ENCODE results near the gene SEC22A. TPM values are rescaled to one million over a fixed set of nuclear protein-coding genes. Genes with fewer than 3 reads are reported as not detected.
A peak's percentile ranks its signal among the peaks of the same experiment; 100 is the strongest.

Gene SEC22A
- total RNA-seq, 1 donor, result 18.6 TPM

GRCh38 chr3:123286308-123287023 lies 84.7 kb downstream of the SEC22A start:
- peak in 2 of 3 donors; percentile 48 to 78 for DNase-seq (ENCODE audit: low read depth in 2 of 3, low spot score in 2 of 3)

DNA sequence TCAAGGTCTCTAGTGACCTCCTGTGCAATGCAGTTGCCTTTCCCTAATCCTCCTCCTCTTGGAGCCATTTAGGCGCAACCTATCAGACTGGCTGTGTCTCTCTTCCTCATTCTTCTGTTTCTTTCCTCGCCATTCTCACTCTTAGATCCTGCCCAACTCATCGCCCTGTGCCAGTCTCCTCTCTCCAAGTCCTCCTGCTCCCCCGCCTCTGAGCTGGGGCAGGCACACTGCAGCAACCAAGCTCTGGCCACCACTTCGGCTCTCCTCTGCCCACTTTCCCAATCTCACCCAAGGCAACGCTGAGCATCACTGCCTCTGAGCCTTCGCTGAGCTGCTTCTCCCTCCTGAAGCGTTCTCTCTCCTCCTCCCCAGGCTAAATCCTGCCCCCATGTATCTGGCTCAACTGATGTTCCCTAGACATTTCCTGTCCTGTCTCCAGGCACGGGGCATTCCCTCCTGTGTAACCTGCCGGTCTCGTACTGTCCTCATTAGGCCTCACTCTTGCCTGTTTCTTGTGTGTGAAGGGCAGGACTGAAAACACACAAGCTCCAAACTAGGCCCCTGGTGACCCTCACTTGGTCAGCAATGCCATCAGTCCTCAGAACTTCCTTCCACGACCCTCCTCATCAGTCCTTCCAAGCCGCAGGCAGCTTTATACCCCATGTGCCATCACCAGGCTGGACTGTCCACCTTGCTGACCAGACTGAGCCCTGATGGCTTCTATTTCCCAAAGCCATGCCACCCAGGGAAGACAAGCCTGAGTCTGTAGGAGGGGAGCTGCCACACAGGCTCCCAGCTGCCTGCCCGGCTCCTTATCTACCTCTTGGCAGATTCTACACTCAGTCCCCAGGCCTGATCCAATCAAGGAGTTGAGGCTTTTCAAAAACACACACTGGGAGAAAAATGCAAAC lies 85.6 kb downstream of the SEC22A start:
- no peak for DNase-seq (ENCODE audit: low read depth in 2 of 3, low spot score in 2 of 3)

GRCh38 chr3:123287962-123288302 lies 86.2 kb downstream of the SEC22A start:
- no peak for DNase-seq (ENCODE audit: low read depth in 2 of 3, low spot score in 2 of 3)

DNA sequence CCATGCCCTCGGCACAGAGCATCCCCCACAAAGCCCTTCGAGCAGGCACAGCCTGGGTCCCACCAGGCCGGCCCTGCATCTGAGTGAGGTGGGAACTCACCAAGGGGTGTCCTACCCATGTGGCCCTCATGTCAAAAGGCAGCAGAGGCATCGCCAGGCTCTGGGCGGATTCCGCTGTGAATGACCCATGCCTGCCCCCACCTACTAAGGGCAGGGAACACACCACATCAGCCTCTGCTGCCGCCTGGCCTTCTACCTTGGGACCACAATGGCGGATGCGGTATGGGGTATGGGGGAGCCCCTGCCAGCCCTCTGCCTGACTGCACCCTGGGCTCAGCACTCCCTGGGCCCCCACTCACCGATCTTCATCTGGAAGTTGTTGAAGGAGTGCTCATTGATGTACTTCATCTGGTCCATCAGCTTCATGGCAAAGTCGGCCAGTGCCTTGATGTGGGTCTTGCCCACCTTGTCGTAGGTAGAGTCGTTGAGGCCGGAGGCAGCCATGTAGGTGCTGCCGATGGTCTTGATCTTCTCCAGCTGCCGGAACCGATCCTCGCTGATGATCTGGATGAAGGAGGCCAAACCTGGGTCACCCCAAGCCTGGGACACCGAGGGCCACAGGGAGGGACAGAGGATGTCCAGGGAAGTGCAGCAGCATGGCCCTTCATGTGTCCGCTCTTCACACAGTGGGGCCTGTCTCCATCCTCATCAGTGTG lies 87.8 kb downstream of the SEC22A start:
- DNase-seq (ENCODE audit: low read depth in 2 of 3, low spot score in 2 of 3), result no peak

- DNase-seq (ENCODE audit: low read depth in 2 of 3, low spot score in 2 of 3), result no peak
Measured at GRCh38 chr3:123290107-123290930, 88.6 kb downstream of the SEC22A start.

- no peak for DNase-seq (ENCODE audit: low read depth in 2 of 3, low spot score in 2 of 3)
Measured at GRCh38 chr3:123290962-123291361, 89.2 kb downstream of the SEC22A start.

- DNase-seq (ENCODE audit: low read depth in 2 of 3, low spot score in 2 of 3), result no peak
Measured at GRCh38 chr3:123291404-123291803, 89.7 kb downstream of the SEC22A start.

DNA sequence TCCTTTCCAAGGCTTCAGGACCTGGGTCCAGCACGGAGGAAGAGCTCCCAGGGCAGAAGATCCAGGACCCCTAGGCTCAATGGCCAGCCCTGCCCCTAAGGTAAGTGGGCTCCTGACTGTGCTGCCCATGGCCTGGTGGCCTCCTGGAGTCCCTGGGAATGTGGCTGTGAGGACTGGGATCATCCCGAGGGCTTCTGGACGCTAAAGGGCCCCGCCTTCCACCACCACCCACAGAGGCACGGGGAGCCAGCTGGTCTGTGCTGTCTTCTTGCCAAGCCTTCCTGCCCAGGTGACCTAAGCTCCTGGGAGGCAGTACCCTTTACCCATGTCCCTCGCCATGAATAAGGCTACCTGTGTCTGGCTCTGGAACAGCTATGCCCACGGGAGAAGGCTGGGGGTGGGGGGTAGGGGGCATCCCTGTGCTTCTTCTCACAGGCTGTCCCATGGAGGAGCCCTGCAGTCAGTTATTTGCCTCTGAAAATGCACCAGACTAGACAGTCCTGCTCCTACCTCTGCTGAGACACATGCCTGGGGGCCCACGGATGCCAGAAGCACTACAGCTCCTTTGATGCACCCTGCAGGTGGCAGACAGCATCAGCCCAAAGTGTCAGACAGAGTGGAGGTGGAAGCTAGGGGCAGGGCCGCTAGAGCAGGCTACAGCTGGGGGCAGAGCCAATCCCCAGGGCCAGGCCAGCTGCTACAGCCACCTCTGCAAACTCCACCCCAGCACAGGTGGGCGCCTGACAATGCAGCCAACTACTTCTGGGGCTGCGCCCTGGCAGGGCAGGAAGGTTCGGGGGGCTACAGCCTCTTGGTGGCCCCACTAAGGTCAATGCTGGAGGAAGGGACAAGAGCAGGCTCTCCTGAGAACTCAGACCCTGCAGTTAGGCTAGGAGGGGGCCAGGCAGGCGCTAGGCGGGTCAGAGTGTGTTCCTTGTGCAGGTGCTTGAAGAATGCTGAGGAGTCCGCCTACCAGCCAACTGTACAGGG lies 90.9 kb downstream of the SEC22A start:
- no peak for DNase-seq (ENCODE audit: low read depth in 2 of 3, low spot score in 2 of 3)

- no peak for DNase-seq (ENCODE audit: low read depth in 2 of 3, low spot score in 2 of 3)
Measured at GRCh38 chr3:123294296-123294938, 92.7 kb downstream of the SEC22A start.

DNA sequence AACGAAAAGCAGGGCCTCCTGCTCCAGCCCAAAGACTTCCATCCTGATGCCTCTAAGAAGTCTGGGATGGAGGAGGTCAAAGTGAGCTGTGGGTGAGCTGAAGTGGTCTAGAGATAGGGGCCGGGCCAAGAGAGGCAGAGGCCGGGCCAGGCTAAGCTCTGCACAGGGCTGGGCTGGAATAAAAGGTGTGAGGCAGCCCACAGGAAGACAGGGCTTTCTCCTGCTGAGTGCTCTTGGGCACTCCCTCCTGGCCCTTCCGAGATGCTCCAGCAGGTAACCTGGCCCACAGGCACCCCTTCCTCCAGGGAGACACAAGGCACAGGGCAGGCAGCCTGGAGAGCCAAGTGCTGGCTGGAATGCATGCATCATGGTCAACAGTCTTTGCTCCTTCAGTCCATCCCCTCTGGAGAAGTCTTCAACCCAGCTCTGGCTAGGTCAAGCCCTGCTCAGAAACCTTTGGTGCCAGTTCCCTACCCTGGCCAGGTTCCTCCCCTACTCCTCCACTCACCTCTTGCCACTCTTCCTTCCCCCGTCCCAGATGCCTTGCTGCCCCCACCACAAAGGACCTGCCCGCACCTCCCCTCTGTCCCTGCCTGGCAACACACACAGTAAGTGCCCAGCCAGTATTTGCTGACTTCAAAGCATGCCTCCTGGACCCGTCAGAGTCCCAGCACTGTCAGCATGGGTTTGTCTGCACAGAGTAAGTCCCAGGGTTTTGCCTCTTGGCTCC lies 93.6 kb downstream of the SEC22A start:
- no peak for DNase-seq (ENCODE audit: low read depth in 2 of 3, low spot score in 2 of 3)

- no peak for DNase-seq (ENCODE audit: low read depth in 2 of 3, low spot score in 2 of 3)
Measured at GRCh38 chr3:123295901-123296250, 94.1 kb downstream of the SEC22A start.

- no peak for DNase-seq (ENCODE audit: low read depth in 2 of 3, low spot score in 2 of 3)
Measured at GRCh38 chr3:123296261-123296660, 94.5 kb downstream of the SEC22A start.

- no peak for DNase-seq (ENCODE audit: low read depth in 2 of 3, low spot score in 2 of 3)
Measured at GRCh38 chr3:123296836-123297626, 95.3 kb downstream of the SEC22A start.

- no peak for DNase-seq (ENCODE audit: low read depth in 2 of 3, low spot score in 2 of 3)
Measured at GRCh38 chr3:123297627-123297899, 95.8 kb downstream of the SEC22A start.

DNA sequence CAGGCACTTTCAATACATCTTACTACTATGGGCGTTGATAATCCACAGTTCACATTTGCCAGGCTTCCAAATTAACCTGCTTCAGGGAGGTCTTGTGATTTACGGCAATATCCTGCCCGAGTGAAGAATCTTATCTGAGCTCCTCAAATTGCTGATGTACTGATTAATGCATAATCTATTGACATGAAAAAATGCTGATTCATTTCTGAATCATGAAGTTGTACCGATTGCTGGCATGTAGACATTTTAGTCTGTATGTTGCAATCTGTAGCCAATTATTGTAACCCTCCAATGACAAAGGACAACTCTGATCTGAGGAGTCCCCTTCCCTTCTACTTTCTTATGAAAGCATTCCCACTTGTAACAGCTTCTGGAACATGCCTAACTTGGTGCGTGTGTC lies 97.2 kb downstream of the SEC22A start:
- DNase-seq (ENCODE audit: low read depth in 2 of 3, low spot score in 2 of 3), result no peak

DNA sequence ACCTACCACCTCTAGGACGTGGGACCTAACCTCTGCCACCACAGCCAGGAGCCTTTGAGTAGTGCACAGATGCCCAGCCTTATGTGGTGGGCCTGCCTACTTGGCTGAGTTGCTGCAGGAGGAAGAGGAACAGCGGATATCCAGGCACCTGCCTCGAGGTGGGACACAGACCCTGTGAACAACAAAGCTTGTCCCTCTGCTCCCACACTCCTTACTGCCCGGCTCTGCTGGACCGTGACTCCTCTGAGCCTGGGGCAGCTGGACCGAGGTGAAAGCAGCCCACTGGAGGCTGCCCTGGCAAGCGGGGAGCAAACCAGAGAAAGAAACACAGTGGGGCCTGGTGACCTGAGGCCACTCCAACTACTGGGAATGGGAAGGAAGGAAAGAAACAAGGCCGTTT lies 97.8 kb downstream of the SEC22A start:
- no peak for DNase-seq (ENCODE audit: low read depth in 2 of 3, low spot score in 2 of 3)

DNA sequence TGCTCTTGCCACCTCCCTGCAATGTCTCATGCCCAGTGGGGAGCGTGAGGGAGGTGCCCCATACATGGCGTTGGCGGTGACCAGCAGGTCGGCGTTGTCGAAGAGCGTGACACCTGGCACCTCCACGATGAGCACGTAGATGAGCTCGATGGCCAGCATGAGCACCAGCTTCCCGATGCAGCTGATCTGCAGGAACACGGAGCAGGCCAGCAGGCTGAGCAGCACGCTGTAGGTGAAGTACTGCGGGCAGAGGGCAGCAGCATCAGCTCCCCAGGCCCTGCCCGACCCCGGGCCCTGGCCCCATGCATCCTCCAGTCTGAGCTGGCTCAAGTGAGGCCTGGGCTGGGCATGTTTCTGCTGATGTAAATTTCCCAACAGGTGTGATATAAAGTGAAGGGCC lies 98.3 kb downstream of the SEC22A start:
- no peak for DNase-seq (ENCODE audit: low read depth in 2 of 3, low spot score in 2 of 3)

DNA sequence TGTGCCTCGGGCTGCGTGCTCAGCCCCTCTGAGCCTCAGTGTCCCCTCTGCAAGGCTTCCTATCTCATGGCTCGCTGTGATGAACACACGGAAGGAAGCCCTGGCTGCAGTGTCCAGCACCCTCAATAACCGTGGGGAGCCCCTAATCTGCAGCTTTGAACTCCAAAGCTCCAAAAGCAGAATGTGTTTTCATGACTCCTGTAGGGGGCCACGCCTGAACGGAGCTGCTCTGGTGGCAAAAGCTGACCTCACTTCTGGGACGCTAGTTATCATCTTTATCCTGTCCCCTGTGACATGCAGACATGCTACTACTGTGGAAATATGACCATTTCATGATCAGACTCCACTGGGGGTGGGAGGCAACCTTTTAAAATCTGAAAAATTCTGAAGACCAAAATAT lies 98.8 kb downstream of the SEC22A start:
- no peak for DNase-seq (ENCODE audit: low read depth in 2 of 3, low spot score in 2 of 3)
